Measurements from ENCODE around the gene OR6T1.

Gene OR6T1

DNA sequence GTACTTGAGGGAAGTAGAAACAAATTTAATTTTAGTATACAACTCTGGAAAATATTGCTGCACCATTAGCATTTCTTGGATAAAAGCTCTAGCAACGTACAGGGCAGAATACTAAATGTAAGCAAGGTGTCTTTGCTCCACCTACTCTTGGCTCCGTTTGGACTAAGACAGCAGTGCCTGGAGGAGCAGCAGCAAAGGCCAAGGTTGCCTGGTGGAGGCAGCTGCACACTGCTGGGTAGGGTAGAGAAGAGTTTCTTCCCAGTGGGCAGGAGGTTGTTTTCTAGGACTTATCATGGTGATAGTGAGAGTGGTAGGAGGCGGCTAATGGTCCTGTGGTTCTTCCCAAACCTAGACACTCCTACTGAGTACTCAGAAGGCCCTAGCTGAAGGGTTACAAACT, 43.8 kb downstream of the OR6T1 start:
- Histone ChIP-seq H3K36me3 (replicated peaks; ENCODE audit: insufficient read depth, low read length) (no peaks in the 10 kb centered on the region), H3K9me3 (replicated peaks; ENCODE audit: insufficient read depth, low read length) (no peaks in the 10 kb centered on the region)
- no peak for DNase-seq

More for the DNA sequence above, 43.8 kb downstream of the OR6T1 start:
- Histone ChIP-seq H3F3A (ENCODE audit: insufficient read depth, low read length) (peaks cover 7% of the 10 kb centered on the region), H3K79me2 (ENCODE audit: low read length) (no peaks in the 10 kb centered on the region), H2AFZ (ENCODE audit: low read length) (no peak overlapping the region), H3K4me2 (ENCODE audit: low read depth, low read length) (no peak overlapping the region), H3K4me1 (ENCODE audit: low read length) (peaks cover 11% of the 10 kb centered on the region), H3K27me3 (replicated peaks; ENCODE audit: insufficient read depth, low read length) (peaks cover 15% of the 10 kb centered on the region), H3K9me2 (replicated peaks; ENCODE audit: insufficient read depth, low read length) (no peaks in the 10 kb centered on the region), H3K27ac (ENCODE audit: low read length) (no peak overlapping the region), H3K4me3 (ENCODE audit: low read length) (no peak overlapping the region), H4K20me1 (ENCODE audit: insufficient read depth, low read length) (no peaks in the 10 kb centered on the region), H3K9ac (ENCODE audit: low read length) (no peak overlapping the region)
- TF ChIP-seq EZH2 (optimal IDR thresholded peaks at IDR 0.05; ENCODE audit: low read depth, low read length) (no peak), EZH2phosphoT487 (IDR thresholded peaks at IDR 0.05; ENCODE audit: low read length) (no peak)
